Liver (tissue), 9 donors: ENCODE data around the gene POLD2. TPM values are rescaled to one million over a fixed set of nuclear protein-coding genes. Genes with fewer than 3 reads are reported as not detected.

ENCODE experiments used
- DNase-seq: peaks from one replicate; pipeline ENCODE4 v3.0.0-alpha.2; 2017; ENCODE audit warnings: low spot score
- H3K27ac ChIP-seq, 2 donors: one replicate each; pipeline ENCODE4 v1.7.0; 2013; ENCODE audit warnings: inconsistent platforms in 2 of 2, low read length in 2 of 2, control low read depth in 1 of 2, low read depth in 1 of 2, mild to moderate bottlenecking in 1 of 2
- H3K27me3 ChIP-seq, 4 donors: one replicate each; pipeline versions ENCODE4 v1.6.1 to v1.7.0; 2013; ENCODE audit warnings: low read length in 3 of 4, inconsistent platforms in 1 of 4, mild to moderate bottlenecking in 1 of 4, moderate library complexity in 1 of 4; ENCODE audit not compliant: control insufficient read depth in 4 of 4, insufficient read depth in 4 of 4
- H3K36me3 ChIP-seq, 4 donors: one replicate each; pipeline versions ENCODE4 v1.6.1 to v1.7.0; 2013; ENCODE audit warnings: low read length in 3 of 4, mild to moderate bottlenecking in 3 of 4, low read depth in 1 of 4, moderate library complexity in 1 of 4; ENCODE audit not compliant: control insufficient read depth in 4 of 4, insufficient read depth in 3 of 4
- H3K4me1 ChIP-seq, 4 donors: one replicate each; pipeline versions ENCODE4 v1.6.1 to v1.7.0; 2013; ENCODE audit warnings: low read length in 3 of 4, mild to moderate bottlenecking in 3 of 4, moderate library complexity in 1 of 4; ENCODE audit not compliant: control insufficient read depth in 4 of 4, insufficient read depth in 4 of 4
- H3K4me3 ChIP-seq, 3 donors: one replicate each; pipeline versions ENCODE4 v1.6.1 to v1.7.0; 2013; ENCODE audit warnings: low read length in 3 of 3, control low read depth in 1 of 3, low read depth in 1 of 3, mild to moderate bottlenecking in 1 of 3
- H3K9ac ChIP-seq, 2 donors: one replicate each; pipeline ENCODE4 v1.7.0; 2013; ENCODE audit warnings: low read length in 2 of 2, mild to moderate bottlenecking in 2 of 2, moderate library complexity in 2 of 2, control low read depth in 1 of 2, low read depth in 1 of 2
- H3K9me3 ChIP-seq, 4 donors: one replicate each; pipeline versions ENCODE4 v1.6.1 to v1.7.0; 2013; ENCODE audit warnings: low read length in 3 of 4; ENCODE audit not compliant: control insufficient read depth in 4 of 4
- ATF3 ChIP-seq: IDR thresholded peaks from 2 replicates; pipeline ENCODE4 v1.6.1; 2016; ENCODE audit warnings: antibody characterized with exemption
- CTCF ChIP-seq: fragments of 150-350 bp; IDR thresholded peaks from 2 replicates; pipeline ENCODE4 v1.5.1; 2017; ENCODE audit warnings: improper control_type of control experiment, low read depth, low read length; ENCODE audit not compliant: missing input control
- FOXA1 ChIP-seq: IDR thresholded peaks from 2 replicates; pipeline ENCODE4 v1.6.1; 2016; ENCODE audit warnings: antibody characterized with exemption
- GABPA ChIP-seq, 2 donors: IDR thresholded peaks in 1 of 2; conservative IDR thresholded peaks in 1 of 2; 2 replicates each; pipeline ENCODE4 v1.6.1; 2016; ENCODE audit warnings: antibody characterized with exemption in 2 of 2, mild to moderate bottlenecking in 1 of 2, moderate library complexity in 1 of 2
- HNF4A ChIP-seq, 2 donors: conservative IDR thresholded peaks; 2 replicates each; pipeline ENCODE4 v1.6.1; 2016; ENCODE audit warnings: antibody characterized with exemption in 2 of 2, mild to moderate bottlenecking in 2 of 2
- HNF4G ChIP-seq: IDR thresholded peaks from 2 replicates; pipeline ENCODE4 v1.6.1; 2016; ENCODE audit warnings: antibody characterized with exemption
- JUND ChIP-seq, 2 donors: IDR thresholded peaks; 2 replicates each; pipeline ENCODE4 v1.6.1; 2016; ENCODE audit warnings: antibody characterized with exemption in 2 of 2
- NR2F2 ChIP-seq: IDR thresholded peaks from 2 replicates; pipeline ENCODE4 v1.6.1; 2016; ENCODE audit warnings: antibody characterized with exemption
- RAD21 ChIP-seq, 2 donors: IDR thresholded peaks; 2 replicates each; pipeline ENCODE4 v1.6.1; 2016; ENCODE audit warnings: antibody characterized with exemption in 2 of 2, mild to moderate bottlenecking in 2 of 2
- REST ChIP-seq: IDR thresholded peaks from 2 replicates; pipeline ENCODE4 v1.6.1; 2016; ENCODE audit warnings: antibody characterized with exemption, mild to moderate bottlenecking
- SP1 ChIP-seq: IDR thresholded peaks from 2 replicates; pipeline ENCODE4 v1.6.1; 2018; ENCODE audit warnings: antibody characterized with exemption, mild to moderate bottlenecking
- YY1 ChIP-seq: IDR thresholded peaks from 2 replicates; pipeline ENCODE4 v1.6.1; 2016; ENCODE audit warnings: antibody characterized with exemption, mild to moderate bottlenecking
- WGBS: extraction: QIAGEN DNeasy Blood & Tissue Kit; methylation state at CpG from one replicate; pipeline ENCODE4 v1.1.7; 2013; 5-methylcytosine and 5-hydroxymethylcytosine counted together
- polyA plus RNA-seq, 2 donors: library from polyadenylated mRNA; stranded (reverse) in 1 of 2; unstranded in 1 of 2; fragments of 200-250 nt in 1 of 2; fragments of >200 nt in 1 of 2; fragmentation: Nextera tagmentation in 1 of 2; extraction: Ambion mirVana in 1 of 2; gene quantifications; one replicate each; pipeline versions ENCODE4 v1.2.1 to v1.2.3, GENCODE V29; 2013 to 2015
- total RNA-seq, 2 donors: library from RNA; depleted of rRNA; stranded (reverse); fragments of >200 nt; gene quantifications; one replicate each; pipeline ENCODE4 v1.2.3, GENCODE V29; 2014
- TF ChIP-seq, protein P1 (sequence below): IDR thresholded peaks from 2 replicates; pipeline ENCODE4 v1.6.1; 2016; ENCODE audit warnings: antibody characterized with exemption
- TF ChIP-seq, protein P2 (sequence below): IDR thresholded peaks from 2 replicates; pipeline ENCODE4 v1.6.1; 2016; ENCODE audit warnings: antibody characterized with exemption
- donor health status: healthy.
- donor health status: healthy.
- donor health status: healthy.
- donor health status: healthy.
- donor health status: healthy.

POLD2 gene
- total and polyA plus RNA-seq, 4 donors, result 53.9 to 101 (median 85.3) TPM

DNA sequence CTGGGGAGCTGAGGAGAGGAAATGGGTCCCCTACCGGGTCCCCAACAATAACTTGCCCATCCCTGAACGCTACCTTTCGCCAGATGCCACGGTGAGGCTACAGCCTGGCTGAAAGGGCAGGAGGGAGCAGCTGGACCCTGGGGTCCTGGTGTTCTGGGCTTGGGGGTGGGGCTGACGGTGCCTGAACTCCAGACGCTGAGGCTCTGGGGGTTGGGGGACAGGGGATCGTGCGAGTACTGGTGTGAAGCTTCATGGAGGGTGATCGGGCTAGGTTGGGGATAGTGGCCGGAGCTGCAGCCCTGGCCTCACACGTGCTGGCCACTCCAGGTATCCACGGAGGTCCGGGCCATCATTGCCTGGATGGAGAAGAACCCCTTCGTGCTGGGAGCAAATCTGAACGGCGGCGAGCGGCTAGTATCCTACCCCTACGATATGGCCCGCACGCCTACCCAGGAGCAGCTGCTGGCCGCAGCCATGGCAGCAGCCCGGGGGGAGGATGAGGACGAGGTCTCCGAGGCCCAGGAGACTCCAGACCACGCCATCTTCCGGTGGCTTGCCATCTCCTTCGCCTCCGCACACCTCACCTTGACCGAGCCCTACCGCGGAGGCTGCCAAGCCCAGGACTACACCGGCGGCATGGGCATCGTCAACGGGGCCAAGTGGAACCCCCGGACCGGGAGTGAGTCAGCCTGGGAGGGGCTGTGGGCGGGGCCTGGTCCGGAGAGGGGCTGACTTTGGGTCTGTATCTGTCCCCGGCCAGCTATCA lies 10.9 kb downstream of the POLD2 start:
- Histone ChIP-seq H3K9ac (no peak overlapping the region), H3K4me1 (peaks cover 0 to 4% (median 2%) of the 10 kb centered on the region in 4 donors), H3K36me3 (peaks cover 3 to 28% (median 14%) of the 10 kb centered on the region in 4 donors), H3K27ac (no peak overlapping the region), H3K27me3 (no peaks in the 10 kb centered on the region), H3K9me3 (no peaks in the 10 kb centered on the region), H3K4me3 (no peak overlapping the region)
- DNase-seq, result no peak
- TF ChIP-seq JUND (IDR thresholded peaks at IDR 0.05) (no peak), NR2F2 (no peak), YY1 (no peak), CTCF (no peak), HNF4A (conservative IDR thresholded peaks at IDR 0.05) (no peak), ATF3 (no peak), RAD21 (IDR thresholded peaks at IDR 0.05) (no peak), REST (no peak), GABPA (IDR thresholded peaks at IDR 0.05 in 1 of 2, conservative IDR thresholded peaks at IDR 0.05 in 1 of 2) (no peak)
- TF ChIP-seq, protein P1, sequence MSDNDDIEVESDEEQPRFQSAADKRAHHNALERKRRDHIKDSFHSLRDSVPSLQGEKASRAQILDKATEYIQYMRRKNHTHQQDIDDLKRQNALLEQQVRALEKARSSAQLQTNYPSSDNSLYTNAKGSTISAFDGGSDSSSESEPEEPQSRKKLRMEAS, result no peak
- TF ChIP-seq, protein P2, sequence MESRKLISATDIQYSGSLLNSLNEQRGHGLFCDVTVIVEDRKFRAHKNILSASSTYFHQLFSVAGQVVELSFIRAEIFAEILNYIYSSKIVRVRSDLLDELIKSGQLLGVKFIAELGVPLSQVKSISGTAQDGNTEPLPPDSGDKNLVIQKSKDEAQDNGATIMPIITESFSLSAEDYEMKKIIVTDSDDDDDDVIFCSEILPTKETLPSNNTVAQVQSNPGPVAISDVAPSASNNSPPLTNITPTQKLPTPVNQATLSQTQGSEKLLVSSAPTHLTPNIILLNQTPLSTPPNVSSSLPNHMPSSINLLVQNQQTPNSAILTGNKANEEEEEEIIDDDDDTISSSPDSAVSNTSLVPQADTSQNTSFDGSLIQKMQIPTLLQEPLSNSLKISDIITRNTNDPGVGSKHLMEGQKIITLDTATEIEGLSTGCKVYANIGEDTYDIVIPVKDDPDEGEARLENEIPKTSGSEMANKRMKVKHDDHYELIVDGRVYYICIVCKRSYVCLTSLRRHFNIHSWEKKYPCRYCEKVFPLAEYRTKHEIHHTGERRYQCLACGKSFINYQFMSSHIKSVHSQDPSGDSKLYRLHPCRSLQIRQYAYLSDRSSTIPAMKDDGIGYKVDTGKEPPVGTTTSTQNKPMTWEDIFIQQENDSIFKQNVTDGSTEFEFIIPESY, result no peak
- 63% methylated on average over 41 of the region's 41 CpGs for WGBS

GRCh38 chr7:44111761-44112160 lies 11.6 kb downstream of the POLD2 start:
- peaks cover 0 to 4% (median 2%) of the 10 kb centered on the region in 4 donors for H3K4me1 ChIP-seq
- H3K36me3 ChIP-seq, result peaks cover 3 to 22% (median 12%) of the 10 kb centered on the region in 4 donors
- DNase-seq, result no peak
- H3K27me3 ChIP-seq, result no peaks in the 10 kb centered on the region
- H3K9me3 ChIP-seq, result no peaks in the 10 kb centered on the region
- H3K4me3 ChIP-seq, result no peak overlapping the region
- WGBS, result 86% methylated on average over 16 of the region's 16 CpGs
- TF ChIP-seq YY1 (no peak), NR2F2 (no peak), HNF4G (no peak), ATF3 (no peak), FOXA1 (no peak), HNF4A (conservative IDR thresholded peaks at IDR 0.05) (no peak), RAD21 (IDR thresholded peaks at IDR 0.05) (no peak), SP1 (no peak)
- no peak overlapping the region for H3K27ac ChIP-seq
- no peak overlapping the region for H3K9ac ChIP-seq
